Epithelial cell of esophagus (primary cell): Measurements from ENCODE around the gene EHD3.

ENCODE experiments used
- DNase-seq: peaks from one replicate; pipeline ENCODE4 v3.0.0; 2010; ENCODE audit warnings: low read depth
- H3K4me3 ChIP-seq: 2 replicates; pipeline ENCODE4 v1.5.1; 2011; ENCODE audit warnings: mild to moderate bottlenecking, low read length, control low read depth
- TF ChIP-seq, protein P1 (sequence below): IDR thresholded peaks from 2 replicates; pipeline ENCODE4 v1.5.1; 2011; ENCODE audit warnings: low read depth, mild to moderate bottlenecking, low read length, control low read depth, inconsistent platforms; ENCODE audit not compliant: insufficient read depth; ENCODE audit errors: missing control alignments

EHD3 gene

DNA sequence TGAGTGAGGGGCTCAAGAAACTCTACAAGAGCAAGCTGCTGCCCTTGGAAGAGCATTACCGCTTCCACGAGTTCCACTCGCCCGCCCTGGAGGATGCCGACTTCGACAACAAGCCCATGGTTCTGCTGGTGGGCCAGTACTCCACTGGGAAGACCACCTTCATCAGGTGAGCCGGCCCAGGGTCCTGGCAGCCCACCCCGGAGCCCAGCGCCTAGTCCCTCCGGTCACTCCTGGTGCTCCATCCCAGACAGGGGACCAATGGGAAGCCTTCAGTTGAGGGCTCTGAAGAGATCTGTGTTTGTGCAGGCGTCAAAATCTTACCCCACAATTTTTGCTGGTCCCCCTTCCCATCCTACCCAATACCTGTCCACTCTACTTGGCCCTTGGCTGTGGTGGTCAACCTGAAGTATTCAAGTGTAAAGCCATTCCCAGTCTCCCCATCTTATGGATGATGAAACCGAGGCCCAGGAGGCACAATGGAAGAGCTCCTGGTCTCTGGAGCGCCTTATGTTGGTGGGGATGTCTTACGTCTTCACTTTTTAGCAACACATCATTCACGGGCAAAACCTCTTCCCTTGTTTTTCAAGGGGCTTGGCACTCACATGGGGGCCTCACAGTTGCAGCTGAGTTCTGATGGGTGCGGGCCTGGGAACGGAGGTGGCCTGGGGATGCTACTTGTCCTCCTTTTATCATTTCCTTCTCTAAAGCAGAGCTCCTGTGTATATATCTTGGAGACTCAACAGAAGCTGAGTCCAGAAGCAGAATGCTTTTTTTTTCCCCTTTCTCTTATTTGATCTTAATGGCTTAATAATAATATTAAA, 941 bp downstream of the EHD3 start:
- TF ChIP-seq, protein P1, sequence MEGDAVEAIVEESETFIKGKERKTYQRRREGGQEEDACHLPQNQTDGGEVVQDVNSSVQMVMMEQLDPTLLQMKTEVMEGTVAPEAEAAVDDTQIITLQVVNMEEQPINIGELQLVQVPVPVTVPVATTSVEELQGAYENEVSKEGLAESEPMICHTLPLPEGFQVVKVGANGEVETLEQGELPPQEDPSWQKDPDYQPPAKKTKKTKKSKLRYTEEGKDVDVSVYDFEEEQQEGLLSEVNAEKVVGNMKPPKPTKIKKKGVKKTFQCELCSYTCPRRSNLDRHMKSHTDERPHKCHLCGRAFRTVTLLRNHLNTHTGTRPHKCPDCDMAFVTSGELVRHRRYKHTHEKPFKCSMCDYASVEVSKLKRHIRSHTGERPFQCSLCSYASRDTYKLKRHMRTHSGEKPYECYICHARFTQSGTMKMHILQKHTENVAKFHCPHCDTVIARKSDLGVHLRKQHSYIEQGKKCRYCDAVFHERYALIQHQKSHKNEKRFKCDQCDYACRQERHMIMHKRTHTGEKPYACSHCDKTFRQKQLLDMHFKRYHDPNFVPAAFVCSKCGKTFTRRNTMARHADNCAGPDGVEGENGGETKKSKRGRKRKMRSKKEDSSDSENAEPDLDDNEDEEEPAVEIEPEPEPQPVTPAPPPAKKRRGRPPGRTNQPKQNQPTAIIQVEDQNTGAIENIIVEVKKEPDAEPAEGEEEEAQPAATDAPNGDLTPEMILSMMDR = no peak
- no peak overlapping the region for H3K4me3 ChIP-seq
- no peak for DNase-seq

DNA sequence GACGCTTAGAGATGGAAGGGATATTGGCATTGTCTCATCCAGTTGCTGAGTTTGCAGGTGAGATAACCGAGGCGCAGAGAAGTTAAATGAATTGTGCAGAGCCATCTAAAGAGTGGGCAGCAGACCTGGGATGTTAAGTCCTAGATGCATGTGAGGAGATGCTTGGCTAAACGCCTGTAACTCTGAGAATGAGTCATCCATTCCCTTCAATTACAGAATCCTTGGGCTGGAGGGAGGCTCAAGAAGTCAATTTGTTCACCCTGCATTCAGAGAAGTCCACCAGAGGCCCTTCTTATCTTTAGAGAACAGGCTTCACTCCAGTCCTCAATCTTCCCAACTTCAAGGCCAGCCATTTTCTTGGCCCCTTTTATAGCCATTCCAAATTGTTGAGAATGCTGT, 1.6 kb downstream of the EHD3 start:
- TF ChIP-seq, protein P1 = no peak
- DNase-seq = peak; percentile 58
- no peak overlapping the region for H3K4me3 ChIP-seq

DNA sequence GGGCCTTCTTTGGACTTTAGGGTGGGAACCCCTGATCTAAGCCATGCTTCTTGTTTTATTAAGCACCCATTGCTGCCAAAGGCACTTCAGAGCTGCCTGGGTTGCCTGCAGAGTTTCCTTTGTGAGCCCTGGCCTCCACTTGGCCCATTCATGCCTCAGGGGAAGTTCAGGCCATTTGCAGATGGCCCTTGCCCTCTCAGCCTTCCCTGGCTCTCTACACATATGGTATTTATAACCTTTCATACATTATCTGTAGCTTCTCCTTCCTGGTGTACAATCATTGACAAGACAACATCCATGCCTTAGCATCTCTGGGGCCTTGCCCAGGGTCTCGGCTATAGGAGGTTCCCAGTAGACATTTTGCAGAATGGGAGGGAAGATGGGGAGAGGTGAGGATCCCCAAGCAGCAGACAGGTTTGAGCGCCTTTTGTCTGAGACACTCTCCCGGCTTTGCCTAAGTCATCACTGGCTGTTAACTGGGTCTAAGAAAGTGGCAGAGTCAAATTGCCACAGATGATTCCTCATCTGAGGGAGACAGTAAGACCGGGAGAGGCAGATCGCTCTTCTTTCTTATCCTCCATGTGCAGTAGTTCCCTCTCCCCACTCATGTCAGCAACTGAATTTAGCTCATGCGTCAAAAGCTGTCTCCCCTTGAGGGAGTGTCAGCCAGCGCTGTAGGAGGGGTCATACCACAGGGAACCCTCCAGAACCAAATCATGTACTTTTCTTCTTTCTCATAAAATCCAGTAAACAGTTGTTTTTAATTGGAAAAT, 2.7 kb downstream of the EHD3 start:
- no peak overlapping the region for H3K4me3 ChIP-seq
- TF ChIP-seq, protein P1 = no peak
- no peak for DNase-seq

DNA sequence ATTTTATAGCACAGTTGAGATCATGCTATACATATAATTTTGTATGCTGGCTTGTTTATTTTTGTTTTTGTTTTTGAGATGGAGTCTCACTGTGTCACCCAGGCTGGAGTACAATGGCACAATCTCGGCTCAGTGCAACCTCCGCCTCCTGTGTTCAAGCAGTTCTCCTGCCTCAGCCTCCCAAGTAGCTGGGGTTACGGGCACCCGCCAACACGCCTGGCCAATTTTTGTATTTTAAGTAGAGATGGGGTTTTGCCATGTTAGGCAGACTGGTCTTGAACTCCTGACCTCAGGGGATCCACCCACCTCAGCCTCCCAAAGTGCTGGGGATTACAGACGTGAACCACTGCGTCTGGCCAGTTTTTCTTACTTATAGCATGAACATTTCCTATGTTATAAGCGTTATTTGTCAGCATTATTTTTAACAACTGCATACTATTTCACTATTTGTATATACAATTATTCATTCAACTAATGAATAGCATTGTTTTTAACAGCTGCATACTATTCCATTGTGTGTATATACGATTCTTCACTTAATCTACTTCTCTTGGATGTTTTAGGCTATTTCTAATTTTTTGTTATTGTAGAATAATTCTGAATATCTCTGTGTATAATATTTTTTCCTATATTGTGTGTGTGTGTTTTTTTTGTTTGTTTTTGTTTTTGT, 3.5 kb downstream of the EHD3 start:
- TF ChIP-seq, protein P1 = no peak
- no peak for DNase-seq
- H3K4me3 ChIP-seq = no peak overlapping the region

DNA sequence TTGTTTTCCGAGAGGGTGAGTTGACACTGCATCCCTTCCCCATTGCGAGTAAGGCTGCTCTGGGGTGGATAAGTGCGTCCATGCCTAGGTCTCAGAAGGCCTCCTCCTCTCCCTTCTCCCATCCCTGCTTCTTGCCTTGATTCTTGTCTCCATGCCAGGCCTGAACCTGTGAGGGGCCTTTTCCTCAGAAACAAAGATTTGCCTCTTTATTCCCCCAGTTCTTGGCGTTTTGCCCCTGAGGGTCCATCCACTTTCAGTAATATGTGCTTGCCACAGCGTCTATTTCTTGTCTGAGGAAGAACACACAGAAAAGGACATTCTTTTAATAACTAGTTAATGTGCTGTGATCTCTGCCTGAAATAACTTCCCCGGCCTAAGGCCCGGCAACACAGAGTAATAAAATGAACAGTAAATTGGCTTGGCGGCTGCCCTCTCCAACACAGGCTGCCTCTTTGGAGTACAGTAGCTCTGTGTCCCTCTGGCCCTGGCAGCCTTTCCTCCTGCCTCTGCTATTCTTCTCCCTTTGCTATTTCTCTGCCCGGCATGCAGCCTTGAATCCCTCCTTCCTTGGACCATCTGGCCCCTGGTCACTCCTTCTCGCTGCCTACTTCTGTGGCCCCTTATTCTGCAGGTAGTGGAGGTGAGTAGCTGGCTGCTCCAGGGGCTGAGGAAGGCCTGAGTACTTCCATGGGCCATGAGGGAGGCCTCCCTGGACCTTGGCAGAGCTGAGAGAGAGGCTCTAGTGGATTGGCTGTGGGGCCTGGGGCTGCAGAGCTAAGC, 4.4 kb downstream of the EHD3 start:
- TF ChIP-seq, protein P1 = no peak
- DNase-seq = no peak
- no peak overlapping the region for H3K4me3 ChIP-seq

DNA sequence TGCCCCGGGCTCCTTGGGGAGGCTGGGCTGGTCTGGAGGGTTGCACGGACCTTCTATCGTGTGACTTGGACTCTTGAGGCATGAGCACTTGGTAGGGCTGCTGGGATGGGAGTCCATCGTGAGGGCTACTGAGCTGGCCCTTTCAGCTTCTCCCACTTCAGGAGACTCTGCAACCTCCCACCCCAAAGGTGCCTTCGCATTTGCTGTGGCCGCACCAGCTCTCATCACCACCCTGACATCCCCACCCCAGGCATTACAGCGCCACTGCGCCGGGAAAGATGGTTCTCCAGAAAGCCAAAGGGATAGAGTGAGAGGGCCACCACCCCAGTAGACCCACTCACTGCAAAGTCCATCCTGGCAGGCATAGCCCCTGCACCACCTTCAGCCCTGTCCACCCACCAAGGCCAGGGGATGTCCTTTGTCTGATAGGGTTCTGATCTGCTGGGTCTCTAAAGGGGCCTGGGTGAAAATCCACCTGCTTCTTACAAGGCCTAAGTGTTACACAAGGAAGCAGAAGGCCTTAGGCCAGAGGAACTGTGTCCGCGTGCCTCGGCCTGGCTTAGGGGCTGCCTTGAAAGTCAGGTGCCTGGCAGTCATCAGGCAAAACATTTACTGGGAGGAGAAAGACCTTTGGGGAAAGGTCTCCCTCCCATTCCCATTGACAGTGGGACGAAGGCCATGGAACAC, 5.1 kb downstream of the EHD3 start:
- no peak overlapping the region for H3K4me3 ChIP-seq
- no peak for DNase-seq
- TF ChIP-seq, protein P1 = no peak
